Bronchial epithelial cell (primary cell): Measurements from ENCODE around the gene TPM1. TPM values are rescaled to one million over a fixed set of nuclear protein-coding genes. Genes with fewer than 3 reads are reported as not detected.

Source experiments
- DNase-seq: peaks from one replicate; pipeline ENCODE4 v3.0.0-alpha.2; 2010; ENCODE audit warnings: low read depth
- FAIRE-seq: peaks from 2 replicates; lab custom pipeline; 2011; peaks lifted over from hg19 to GRCh38; lab: Jason Lieb, UNC
- H3K27me3 ChIP-seq: 2 replicates; pipeline ENCODE4 v1.5.1; 2011; ENCODE audit warnings: low read length; ENCODE audit not compliant: control insufficient read depth, insufficient read depth
- H3K36me3 ChIP-seq: 2 replicates; pipeline ENCODE4 v1.5.1; 2011; ENCODE audit warnings: low read length; ENCODE audit not compliant: control insufficient read depth, insufficient read depth
- H3K4me3 ChIP-seq: 2 replicates; pipeline ENCODE4 v1.5.1; 2011; ENCODE audit warnings: mild to moderate bottlenecking, low read depth, low read length, control low read depth
- CTCF ChIP-seq: IDR thresholded peaks from 2 replicates; pipeline ENCODE4 v1.5.1; 2011; ENCODE audit warnings: mild to moderate bottlenecking, moderate library complexity, low read length, control low read depth, inconsistent platforms; ENCODE audit not compliant: insufficient read depth, severe bottlenecking
- total RNA-seq: library from RNA; depleted of rRNA; stranded (reverse); fragments of >200 nt; gene quantifications from 2 replicates; pipeline ENCODE4 v1.2.1, GENCODE V29; 2014

TPM1 gene
- total RNA-seq, 1 donor from 2014 or later = 111 TPM

- FAIRE-seq = no peak
- Histone ChIP-seq H3K27me3 (no peaks in the 10 kb centered on the region), H3K4me3 (no peak overlapping the region), H3K36me3 (no peaks in the 10 kb centered on the region)
- no peak for DNase-seq
- no peak for TF ChIP-seq CTCF
Measured at GRCh38 chr15:62998262-62998890, 44.2 kb upstream of the TPM1 start.

GRCh38 chr15:62999178-62999577 lies 43.4 kb upstream of the TPM1 start:
- no peak for DNase-seq
- no peak for TF ChIP-seq CTCF
- no peak for FAIRE-seq
- Histone ChIP-seq H3K4me3 (no peak overlapping the region), H3K27me3 (no peaks in the 10 kb centered on the region), H3K36me3 (no peaks in the 10 kb centered on the region)

GRCh38 chr15:62999923-63000561 lies 42.5 kb upstream of the TPM1 start:
- Histone ChIP-seq H3K36me3 (no peaks in the 10 kb centered on the region), H3K27me3 (no peaks in the 10 kb centered on the region), H3K4me3 (no peak overlapping the region)
- TF ChIP-seq CTCF = no peak
- FAIRE-seq (no peak), DNase-seq (peak; percentile 35)

- no peak overlapping the region for H3K4me3 ChIP-seq
- FAIRE-seq = no peak
- no peak for DNase-seq
- H3K27me3 ChIP-seq = no peaks in the 10 kb centered on the region
- H3K36me3 ChIP-seq = no peaks in the 10 kb centered on the region
- TF ChIP-seq CTCF = no peak
Measured at GRCh38 chr15:63000706-63001105, 41.8 kb upstream of the TPM1 start.

- no peak overlapping the region for H3K4me3 ChIP-seq
- H3K27me3 ChIP-seq = no peaks in the 10 kb centered on the region
- H3K36me3 ChIP-seq = no peaks in the 10 kb centered on the region
- FAIRE-seq (no peak), DNase-seq (no peak)
- TF ChIP-seq CTCF = no peak
Measured at GRCh38 chr15:63004211-63004610, 38.3 kb upstream of the TPM1 start.
